G401 (cell line): ENCODE data around the gene C17orf100. TPM values are rescaled to one million over a fixed set of nuclear protein-coding genes. Genes with fewer than 3 reads are reported as not detected.
A peak's percentile ranks its signal among the peaks of the same experiment; 100 is the strongest.

Source experiments
- DNase-seq: peaks from one replicate; pipeline ENCODE4 v3.0.0-alpha.2; 2015; ENCODE audit warnings: low spot score
- in situ Hi-C: cut with HindIII; loops from 2 replicates; pipeline ENCODE4 v1.10.0; 2016; ENCODE audit warnings: low sequenced_read_pairs, mixed read lengths
- total RNA-seq: library from RNA; depleted of rRNA; stranded (reverse); fragments of >200 nt; shearing (Covaris generic); gene quantifications from 2 replicates; pipeline ENCODE4 v1.2.3, GENCODE V29; 2014

Gene C17orf100
- total RNA-seq, 1 experiment from 2014 or later: 2.8 TPM

DNA sequence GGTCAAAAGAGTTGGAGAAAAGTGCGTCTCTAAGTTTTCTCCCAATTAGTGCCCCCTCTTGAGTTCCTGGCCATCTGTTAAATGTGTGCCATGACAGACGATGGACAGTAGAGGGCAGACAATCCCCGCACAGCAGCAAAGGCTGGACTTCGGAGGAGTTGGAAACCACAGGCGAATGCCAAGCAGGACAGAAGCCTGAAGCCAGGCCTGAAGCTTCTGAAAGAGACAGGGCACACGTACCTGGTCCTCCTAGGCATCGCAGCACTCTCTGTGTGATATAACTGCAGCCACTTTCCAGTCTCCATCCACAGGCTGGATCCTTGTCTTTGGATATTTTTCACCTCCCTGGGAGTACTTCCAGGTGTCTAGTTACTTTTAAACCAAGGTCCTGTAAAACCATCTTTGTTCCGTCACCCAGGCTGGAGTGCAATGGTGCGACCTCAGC lies 14.5 kb downstream of the C17orf100 start:
- in situ Hi-C loops: no loop called here

DNA sequence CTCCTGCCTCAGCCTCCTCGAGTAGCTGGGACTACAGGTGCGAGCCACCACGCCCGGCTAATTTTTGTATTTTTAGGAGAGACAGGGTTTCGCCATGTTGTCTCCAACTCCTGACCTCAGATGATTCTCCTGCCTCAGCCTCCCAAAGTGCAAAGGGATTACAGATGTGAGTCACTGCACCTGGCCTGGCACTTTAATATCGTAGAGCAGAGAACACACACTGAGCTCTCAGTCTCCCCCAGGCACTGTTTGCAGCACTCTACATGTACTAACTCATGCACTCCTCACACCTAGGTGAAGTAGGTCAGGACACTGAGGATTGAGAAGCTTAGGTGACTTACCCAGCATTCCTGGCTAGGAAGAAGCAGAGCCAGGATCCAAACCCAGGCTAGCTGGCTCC lies 15.0 kb downstream of the C17orf100 start:
- in situ Hi-C loops: no loop called here
- DNase-seq: no peak

More for the DNA sequence above, 14.5 kb downstream of the C17orf100 start:
- peak; percentile 89 for DNase-seq

DNA sequence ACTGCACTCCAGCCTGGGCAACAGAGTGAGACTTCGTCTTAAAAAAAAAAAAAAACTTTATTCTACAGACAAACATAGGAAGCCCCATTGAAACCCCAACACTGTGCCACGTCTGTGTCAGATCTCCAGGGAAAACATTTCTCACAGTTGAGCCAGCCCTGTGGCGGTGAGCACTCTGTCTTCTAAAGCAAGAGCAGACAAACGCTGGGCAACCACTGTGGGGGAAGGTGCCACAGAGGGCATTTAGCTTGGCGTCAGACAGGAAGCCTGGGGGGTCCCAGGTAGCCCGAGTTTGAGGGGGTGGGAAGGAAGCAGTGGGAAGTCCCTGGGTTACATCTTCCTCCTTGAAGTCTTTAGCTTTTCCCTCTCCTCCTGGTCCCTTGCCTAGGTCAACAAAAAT lies 16.0 kb downstream of the C17orf100 start:
- in situ Hi-C loops: no loop called here
- DNase-seq: no peak

DNA sequence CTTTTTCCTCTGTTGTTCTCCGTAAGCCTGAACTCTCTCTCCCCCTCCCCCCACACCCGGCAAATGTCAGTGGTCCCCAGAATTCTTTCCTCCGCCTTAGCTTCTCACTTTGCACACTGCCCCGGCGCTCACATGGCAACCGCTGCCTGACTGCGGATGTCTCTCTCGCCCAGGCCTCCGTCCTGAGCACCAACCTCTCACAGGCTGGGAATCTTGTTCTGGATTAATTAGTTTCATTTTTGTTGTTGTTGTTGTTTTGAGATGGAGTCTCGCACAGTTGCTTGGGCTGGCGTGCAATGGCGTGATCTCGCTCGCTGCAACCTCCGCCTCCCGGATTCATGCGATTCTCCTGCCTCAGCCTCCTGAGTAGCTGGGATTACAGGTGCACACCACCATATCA lies 16.7 kb downstream of the C17orf100 start:
- DNase-seq: no peak
- in situ Hi-C loops: no loop called here

DNA sequence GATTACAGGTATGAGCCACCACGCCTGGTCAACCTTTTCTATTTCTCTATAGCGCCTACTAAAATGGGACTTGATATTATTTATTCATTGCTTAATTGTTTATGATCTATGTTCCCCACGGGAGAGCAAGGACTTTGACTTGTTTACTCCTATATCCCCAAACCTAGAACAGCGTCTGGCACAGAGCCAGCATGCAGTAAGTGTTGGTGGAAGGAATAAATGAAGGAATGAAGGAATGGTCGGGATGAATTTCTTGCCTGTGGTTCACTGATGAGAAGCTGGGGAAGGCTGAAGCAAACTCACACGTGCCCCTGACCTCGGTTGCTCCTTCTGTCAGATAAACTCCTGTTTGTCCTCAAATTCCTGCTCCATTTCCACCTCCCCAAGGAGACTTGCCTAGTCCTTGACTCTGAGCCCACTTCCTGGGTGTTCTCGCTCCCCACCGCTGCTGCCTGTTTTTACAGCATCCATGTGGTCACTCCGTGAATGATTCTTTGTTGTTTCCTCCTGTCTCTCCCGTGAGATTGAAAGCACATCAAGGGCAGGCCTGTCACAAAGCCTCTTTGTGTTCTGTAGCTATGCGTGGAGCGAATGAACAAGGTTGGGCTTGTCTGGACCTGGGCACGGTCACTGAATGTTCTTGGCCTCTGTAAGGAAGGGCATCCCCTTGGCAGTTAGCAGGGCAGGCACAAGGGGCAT lies 17.3 kb downstream of the C17orf100 start:
- in situ Hi-C loops: no loop called here
- no peak for DNase-seq

DNA sequence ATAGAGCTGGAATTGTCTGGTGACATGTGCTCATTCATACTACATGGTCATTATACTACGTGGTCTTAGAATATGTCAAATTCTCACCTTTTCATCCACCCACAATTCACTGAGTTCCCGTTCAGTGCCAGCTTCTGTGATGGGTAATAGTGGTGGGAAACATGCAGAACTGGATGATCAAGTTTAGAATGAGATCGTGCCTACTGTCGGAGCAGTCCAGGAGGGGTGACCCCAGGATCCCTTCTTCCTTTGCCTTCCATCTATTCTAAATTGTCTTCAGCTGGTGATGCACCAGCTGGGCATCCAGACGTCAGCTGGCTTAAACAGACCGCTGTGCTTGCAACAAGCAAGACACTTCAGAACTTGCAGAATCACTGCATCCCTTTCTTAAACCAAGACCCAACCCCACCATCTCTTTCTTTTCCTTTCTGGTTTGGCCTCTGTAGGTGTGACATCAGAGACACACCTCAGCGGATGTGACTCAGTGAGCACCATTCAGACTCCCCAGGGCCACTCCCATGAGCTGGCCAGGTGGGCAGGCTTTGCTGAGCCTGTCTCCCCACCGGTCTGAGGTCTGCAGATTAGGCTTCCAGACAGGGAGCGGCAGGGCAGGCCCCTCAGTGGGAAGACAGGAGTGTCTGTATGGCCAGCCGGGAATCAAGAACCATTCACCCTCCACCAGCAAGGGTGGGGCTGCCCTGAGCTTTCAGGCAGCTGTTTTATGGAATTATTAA lies 18.1 kb downstream of the C17orf100 start:
- DNase-seq: no peak
- in situ Hi-C loops: no loop called here

DNA sequence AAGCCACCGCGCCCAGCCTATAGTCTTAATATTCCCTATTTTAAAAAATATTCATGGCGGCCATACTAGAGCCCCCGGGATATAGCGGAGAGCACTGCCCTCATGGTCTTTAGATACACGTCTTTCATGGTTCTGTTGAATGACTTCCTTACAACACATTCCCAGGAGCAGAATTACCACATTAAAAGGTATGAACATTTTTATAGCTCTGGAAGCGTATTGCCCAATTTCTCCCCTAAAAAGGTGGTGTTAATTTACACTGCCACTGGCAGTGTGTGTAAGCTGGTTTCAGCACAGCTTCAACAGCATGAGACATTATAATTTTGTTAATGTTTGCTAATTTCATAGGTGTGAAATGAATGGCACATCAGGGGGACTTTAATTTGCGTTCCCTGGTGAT lies 19.0 kb downstream of the C17orf100 start:
- no peak for DNase-seq
- in situ Hi-C loops: no loop called here

DNA sequence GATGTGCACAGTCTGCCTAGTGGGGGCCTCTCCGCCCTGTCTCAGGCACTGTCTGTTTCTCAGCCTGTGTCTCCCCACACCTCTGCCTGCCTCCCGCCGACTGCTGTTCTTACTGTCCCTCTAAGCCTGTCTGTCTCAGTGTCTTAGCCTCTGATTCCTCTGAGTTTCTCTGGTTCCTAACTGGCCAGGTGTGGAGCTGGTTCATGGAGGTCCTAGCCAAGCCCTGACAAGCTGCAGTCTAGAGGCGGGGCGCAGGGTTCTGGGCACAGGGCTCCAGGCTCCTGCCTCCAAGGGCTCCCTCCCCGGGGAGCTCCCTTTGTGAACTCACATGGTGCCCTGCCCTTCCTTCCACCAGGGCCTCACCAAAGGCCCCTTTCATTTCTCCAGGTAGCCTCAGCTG lies 19.4 kb downstream of the C17orf100 start:
- in situ Hi-C loops: no loop called here
- DNase-seq: no peak

DNA sequence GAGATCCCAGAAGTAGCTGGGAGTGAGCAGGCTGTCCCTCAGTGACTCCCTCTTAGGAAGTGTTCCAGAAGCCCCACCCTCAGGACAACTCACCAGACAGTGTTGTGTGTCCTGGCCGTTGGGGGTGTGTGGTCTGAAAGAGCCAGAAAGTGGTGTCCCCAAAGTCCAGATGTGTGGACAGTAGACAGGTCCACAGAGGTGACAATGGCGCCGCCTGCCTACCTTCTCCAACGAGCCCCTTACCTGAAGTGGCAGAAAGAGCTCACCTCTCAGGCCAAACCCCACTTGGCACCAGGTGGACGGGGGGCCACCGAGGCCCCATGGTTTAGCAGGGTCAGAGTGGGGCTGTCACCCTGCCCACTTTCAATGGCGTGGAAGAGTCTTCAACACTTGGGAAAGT lies 19.9 kb downstream of the C17orf100 start:
- no peak for DNase-seq
- in situ Hi-C loops: no loop called here

DNA sequence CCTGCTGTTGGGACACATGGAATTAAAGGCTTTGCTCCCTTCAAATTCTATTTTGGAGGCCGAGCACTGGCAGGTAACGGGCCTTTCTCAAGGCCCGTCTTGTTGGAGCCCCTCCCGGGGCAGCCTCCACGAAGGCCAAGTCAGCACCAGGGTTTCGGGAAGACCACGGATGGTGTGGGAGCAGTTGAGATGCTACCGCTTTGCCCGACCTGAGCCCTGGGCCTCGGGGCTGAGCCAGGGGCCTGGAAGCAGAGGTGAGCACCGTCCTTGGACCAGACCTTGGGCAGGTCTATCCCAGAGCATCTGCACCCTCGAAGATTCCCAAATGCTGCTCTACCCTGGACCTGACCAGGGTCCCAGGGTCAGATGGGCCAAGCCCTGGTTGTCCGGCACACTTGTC lies 23.0 kb downstream of the C17orf100 start:
- no peak for DNase-seq
- in situ Hi-C loops: no loop called here

DNA sequence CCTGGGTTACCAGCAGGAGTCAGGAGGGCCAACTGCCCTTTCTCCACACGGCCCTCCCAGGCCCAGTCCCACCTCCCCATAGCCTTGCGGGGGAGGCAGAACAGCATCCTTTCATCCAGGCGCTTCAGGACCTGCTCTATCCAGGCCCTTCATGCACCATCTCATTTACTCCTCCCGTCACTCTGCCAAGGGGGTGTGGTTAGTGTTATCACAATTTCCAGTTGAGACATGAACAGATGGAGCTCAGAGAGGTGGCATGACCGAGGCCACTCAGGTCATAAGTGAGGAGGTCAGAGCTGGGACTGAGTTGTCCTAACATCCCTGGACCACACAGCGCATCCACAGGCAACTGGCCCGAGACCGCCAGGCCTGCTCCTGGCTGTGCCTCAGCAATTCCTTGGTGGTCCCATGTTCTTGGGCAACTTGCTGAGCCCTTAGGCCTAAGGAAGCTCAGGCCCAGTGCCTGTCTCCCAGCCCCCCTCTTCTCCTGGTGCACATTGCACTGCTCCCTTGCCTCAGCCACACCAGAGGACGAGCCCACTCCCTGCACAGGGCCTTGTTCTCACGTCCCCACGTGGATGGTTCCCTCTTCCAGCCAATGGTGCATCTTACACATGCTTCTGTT lies 23.8 kb downstream of the C17orf100 start:
- DNase-seq: no peak
- in situ Hi-C loops: no loop called here

DNA sequence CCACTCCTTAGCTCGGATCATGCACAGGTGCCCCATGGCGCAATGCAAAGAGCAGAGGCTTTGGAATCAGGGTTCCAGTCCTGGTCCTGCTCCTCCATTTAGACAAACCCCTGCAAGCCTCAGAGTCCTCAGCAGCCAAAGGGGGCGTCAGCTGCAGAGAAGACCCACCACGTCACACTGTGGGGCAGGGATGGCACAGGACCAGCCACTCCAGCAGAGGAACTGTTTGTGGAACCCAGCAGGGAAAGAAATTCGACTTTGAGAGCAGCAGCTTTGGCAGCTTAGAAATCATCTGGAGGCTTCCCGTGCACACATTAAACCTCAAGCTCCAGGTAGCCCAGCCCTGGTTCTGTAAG lies 25.2 kb downstream of the C17orf100 start:
- in situ Hi-C loops: no loop called here
- DNase-seq: no peak

DNA sequence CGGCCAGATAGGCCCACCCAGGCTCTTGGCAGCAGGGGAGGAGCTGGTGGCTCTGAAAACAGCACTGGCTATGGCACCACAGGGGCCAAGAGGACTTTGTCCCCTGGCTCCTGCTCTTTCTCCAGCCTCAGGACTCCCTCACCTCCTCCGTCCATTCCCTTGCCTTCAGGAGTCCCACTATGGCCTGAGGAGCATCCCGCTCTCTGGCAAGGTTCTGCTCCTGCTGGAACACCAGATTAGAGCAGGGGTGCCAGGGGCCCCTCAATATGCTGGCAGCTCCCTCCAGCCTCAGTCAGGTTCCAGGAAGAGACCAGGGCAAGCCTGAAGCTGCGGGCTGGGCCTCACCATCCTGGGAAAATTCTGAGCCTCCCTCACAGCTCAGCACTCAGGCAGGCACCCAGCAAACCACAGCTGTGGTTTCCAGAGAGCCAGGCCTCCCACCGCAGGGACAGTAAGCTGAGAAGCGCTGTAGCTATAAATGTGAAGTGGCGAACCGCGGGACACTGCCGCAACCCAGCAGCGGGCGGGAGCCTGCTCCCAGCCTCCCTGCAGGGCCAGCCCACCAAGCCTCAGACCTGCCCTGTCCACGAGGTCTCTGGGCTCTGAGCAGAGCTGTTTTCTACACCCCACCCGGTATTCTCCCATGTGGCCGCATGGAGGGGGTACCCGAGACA lies 25.7 kb downstream of the C17orf100 start:
- in situ Hi-C loops: no loop called here
- no peak for DNase-seq

DNA sequence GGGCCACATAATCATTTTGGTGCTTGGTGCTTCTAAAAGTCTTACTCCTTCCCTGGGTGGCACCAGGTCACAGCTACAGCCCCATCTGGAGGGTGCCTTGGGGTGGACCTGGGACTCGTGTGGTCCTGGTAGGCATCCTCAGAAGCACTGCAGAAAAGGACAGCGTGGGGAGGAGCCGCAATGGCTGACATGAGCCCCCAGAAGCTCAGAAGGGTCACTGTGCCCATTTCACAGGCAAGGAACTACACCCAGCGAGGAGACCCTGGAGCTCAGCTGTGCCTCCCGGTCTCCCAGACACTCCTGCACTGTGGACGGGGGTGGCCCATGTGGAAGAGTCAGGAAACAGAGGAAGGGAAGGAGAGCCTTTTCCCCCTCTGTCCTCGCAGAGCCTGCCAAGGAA lies 26.4 kb downstream of the C17orf100 start:
- in situ Hi-C loops: no loop called here
- no peak for DNase-seq

DNA sequence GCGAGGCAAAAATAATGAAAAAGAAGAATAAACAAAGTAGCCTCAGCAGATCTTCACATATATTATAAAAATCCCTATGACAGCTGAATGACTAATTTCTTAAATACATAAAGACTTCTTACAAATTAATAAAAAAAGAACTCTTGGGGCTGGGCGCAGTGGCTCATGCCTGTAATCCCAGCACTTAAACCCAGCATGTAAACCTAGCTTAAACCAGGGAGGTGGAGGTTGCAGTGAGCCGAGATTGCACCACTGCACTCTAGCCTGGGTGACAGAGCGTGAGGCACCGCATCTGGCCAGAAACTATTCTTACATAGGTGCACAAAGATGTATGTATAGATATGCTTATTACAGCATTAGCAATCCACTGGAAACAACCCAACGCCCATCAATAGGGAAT lies 27.7 kb downstream of the C17orf100 start:
- no peak for DNase-seq
- in situ Hi-C loops: no loop called here

DNA sequence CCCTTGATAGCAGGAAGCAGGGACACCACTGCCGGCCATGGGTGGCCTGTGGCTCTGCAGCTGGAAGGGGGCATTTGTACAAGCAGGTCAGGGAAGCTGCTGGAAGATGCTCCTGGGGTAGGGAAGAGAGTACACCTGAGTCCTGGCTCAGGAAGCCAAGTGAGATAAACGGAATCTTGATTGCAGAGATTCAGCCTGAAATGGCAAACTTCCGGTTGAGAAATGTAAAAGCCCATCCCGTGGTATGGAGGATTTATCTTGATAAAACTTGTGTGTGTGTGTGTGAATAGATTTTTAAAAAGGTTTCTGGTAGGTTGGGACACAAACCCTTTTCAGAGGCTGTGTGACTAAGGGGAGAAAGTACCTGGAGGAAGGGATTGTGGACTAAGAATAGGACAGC lies 29.6 kb downstream of the C17orf100 start:
- in situ Hi-C loops: no loop called here
- DNase-seq: no peak

DNA sequence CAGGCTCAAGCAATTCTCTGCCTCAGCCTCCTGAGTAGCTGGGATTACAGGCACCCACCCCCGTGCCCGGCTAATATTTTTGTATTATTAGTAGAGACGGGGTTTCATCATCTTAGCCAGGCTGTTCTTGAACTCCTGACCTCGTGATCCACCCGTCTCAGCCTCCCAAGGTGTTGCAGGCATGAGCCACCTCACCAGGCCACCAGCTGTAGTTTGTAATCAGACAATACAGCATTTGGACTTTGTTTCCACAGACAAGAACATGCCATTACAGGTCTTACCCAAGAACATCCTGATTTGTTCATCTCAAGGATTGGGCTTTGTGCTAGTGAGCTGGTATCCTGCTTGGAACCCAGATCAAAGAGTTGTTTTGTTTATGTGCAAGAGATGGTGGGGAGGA lies 30.1 kb downstream of the C17orf100 start:
- DNase-seq: no peak
- in situ Hi-C loops: no loop called here

DNA sequence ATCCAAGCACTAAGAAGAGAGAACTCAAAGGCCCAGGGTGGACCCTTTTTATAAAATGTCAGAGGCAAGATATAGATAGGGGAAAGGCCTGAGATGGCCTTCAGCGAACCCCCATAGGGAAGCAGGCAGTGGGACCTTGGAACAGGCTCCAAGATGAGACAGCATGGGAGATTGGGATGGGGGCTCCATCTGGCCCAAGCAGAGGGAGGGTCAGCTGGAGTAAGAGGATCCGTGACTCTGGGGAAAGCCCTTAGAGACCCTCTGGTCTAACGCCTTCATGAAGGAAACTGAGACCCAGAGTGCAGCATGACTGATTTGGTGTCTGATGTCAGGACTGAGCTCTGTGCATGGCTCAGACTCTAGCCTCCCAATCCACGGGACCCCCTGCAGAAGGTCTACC lies 30.8 kb downstream of the C17orf100 start:
- DNase-seq: no peak
- in situ Hi-C loops: no loop called here

DNA sequence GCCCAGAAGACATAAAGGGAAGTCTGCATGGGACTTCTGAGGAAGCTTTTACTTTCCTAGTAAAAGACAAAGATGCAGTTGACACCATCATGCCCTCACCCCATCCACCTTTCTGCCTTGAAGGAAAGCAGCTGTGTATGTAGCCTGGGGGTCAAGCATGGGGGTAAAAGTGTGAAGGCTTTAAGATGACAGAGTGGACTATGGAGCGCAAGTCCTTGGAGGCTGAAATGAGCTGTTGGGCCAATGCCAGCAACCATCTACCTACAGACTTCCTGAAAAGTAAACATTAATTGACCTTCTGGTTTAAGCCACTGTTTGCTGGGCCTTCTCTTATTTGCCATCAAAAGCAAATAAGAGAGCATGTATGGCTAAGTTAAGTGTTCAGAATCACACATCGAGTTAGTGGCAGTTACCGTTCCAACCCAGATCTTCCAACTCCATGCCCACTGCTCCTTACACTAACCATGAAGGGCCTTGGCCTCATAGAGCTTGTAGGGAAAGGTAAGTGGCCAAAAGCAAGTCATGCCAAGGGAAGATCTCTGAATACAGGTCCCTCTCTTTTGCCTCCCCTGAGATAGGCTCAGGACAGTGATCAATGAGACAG lies 31.6 kb downstream of the C17orf100 start:
- in situ Hi-C loops: no loop called here

More for the DNA sequence above, 31.6 kb downstream of the C17orf100 start:
- no peak for DNase-seq
